GM12872 (cell line): ENCODE results near the gene ACOX3.

Experiments
- CTCF ChIP-seq: IDR thresholded peaks from 3 replicates; pipeline ENCODE4 v1.5.1; 2011; ENCODE audit warnings: low read depth, mild to moderate bottlenecking, low read length, moderate library complexity; ENCODE audit not compliant: insufficient read depth

Gene ACOX3

GRCh38 chr4:8401665-8402064, 38.9 kb downstream of the ACOX3 start:
- TF ChIP-seq CTCF = no peak

- no peak for TF ChIP-seq CTCF
These were observed 39.7 kb downstream of the ACOX3 start for GRCh38 chr4:8400632-8401325.

GRCh38 chr4:8399298-8399697, 41.2 kb downstream of the ACOX3 start:
- no peak for TF ChIP-seq CTCF

- TF ChIP-seq CTCF = no peak
These were observed 42.2 kb downstream of the ACOX3 start for GRCh38 chr4:8398347-8398746.

GRCh38 chr4:8396762-8397406, 43.6 kb downstream of the ACOX3 start:
- no peak for TF ChIP-seq CTCF

GRCh38 chr4:8395504-8396296, 44.8 kb downstream of the ACOX3 start:
- no peak for TF ChIP-seq CTCF

GRCh38 chr4:8394806-8395205, 45.7 kb downstream of the ACOX3 start:
- TF ChIP-seq CTCF = no peak
